ENCODE data around the gene DCAF12.

- TF ChIP-seq RFX5 (IDR thresholded peaks at IDR 0.05) (no peak), CTCF (IDR thresholded peaks at IDR 0.05) (no peak), TP53 (CRISPR knock-in tag; IDR thresholded peaks at IDR 0.05) (no peak), FOSB (CRISPR knock-in tag; IDR thresholded peaks at IDR 0.05) (no peak), E2F6 (IDR thresholded peaks at IDR 0.05; ENCODE audit: borderline replicate concordance, low read depth) (no peak), PBX3 (IDR thresholded peaks at IDR 0.05) (no peak)
Observed at GRCh38 chr9:34119713-34120112, 6.8 kb downstream of the DCAF12 start.
